PC-3 (cell line): Measurements from ENCODE around the gene TRAPPC10. TPM values are rescaled to one million over a fixed set of nuclear protein-coding genes. Genes with fewer than 3 reads are reported as not detected.

ENCODE experiments used
- ATAC-seq: fragments of 200-7000 bp; cut with Tn5 transposase; 2 replicates; pipeline ENCODE4 v1.9.1; 2020; ENCODE audit warnings: mild to moderate bottlenecking, moderate library complexity
- BruUV-seq: library from RNA; stranded (reverse); fragments of 400-500 nt; replicated peaks from 2 replicates; lab custom pipeline; 2021; lab: Mats Ljungman, UMichigan
- CTCF ChIA-PET: fragments of 300-600 bp; sonication (Branson Sonifier 250); formaldehyde crosslinking; loops from one replicate; lab custom pipeline; 2022; ENCODE audit warnings: antibody characterized with exemption; lab: Charles Lee
- POLR2A ChIA-PET: fragments of 300-600 bp; sonication (Branson Sonifier 250); formaldehyde crosslinking; loops from one replicate; lab custom pipeline; 2022; ENCODE audit warnings: antibody characterized with exemption; ENCODE audit not compliant: unreplicated experiment; lab: Charles Lee
- DNase-seq: peaks from one replicate; pipeline ENCODE4 v3.0.0-alpha.2; 2015
- H2AFZ ChIP-seq: fragments of 300-600 bp; sonication (generic); 2 replicates; pipeline ENCODE4 v1.6.0; 2016; ENCODE audit warnings: antibody characterized with exemption, low read length
- H3F3A ChIP-seq: fragments of 300-600 bp; sonication (generic); one replicate; pipeline ENCODE4 v1.6.0; 2017; ENCODE audit warnings: antibody characterized with exemption, low read length, control low read depth, mild to moderate bottlenecking; ENCODE audit not compliant: unreplicated experiment
- H3K27ac ChIP-seq: fragments of 300-600 bp; sonication (generic); 2 replicates; pipeline ENCODE4 v1.5.1; 2016; ENCODE audit warnings: mild to moderate bottlenecking, low read length
- H3K27me3 ChIP-seq: fragments of 300-600 bp; sonication (generic); 2 replicates; pipeline ENCODE4 v1.6.1; 2016; ENCODE audit warnings: low read length, mixed read lengths
- H3K36me3 ChIP-seq: fragments of 300-600 bp; sonication (generic); 2 replicates; pipeline ENCODE4 v1.6.1; 2016; ENCODE audit warnings: low read depth, mixed run types, low read length, mixed read lengths
- H3K4me1 ChIP-seq: fragments of 300-600 bp; sonication (generic); 2 replicates; pipeline ENCODE4 v1.5.1; 2016; ENCODE audit warnings: low read length; ENCODE audit not compliant: insufficient read depth
- H3K4me2 ChIP-seq: fragments of 300-600 bp; sonication (generic); 2 replicates; pipeline ENCODE4 v1.6.0; 2016; ENCODE audit warnings: low read length
- H3K4me3 ChIP-seq: fragments of 300-600 bp; sonication (generic); 2 replicates; pipeline ENCODE4 v1.5.1; 2016; ENCODE audit warnings: mild to moderate bottlenecking, low read length, mixed read lengths
- H3K79me2 ChIP-seq: fragments of 300-600 bp; sonication (generic); 2 replicates; pipeline ENCODE4 v1.6.1; 2017; ENCODE audit warnings: low read length, mixed read lengths
- H3K9ac ChIP-seq: fragments of 300-600 bp; sonication (generic); 2 replicates; pipeline ENCODE4 v1.6.0; 2016; ENCODE audit warnings: mild to moderate bottlenecking, low read length
- H3K9me2 ChIP-seq: fragments of 300-600 bp; sonication (generic); replicated peaks from 2 replicates; pipeline ENCODE4 v1.6.1; 2016; ENCODE audit warnings: mixed run types, low read length, mixed read lengths
- H3K9me3 ChIP-seq: fragments of 300-600 bp; sonication (generic); 2 replicates; pipeline ENCODE4 v1.6.1; 2016; ENCODE audit warnings: low read length, mixed read lengths
- H4K20me1 ChIP-seq: fragments of 300-600 bp; sonication (generic); 2 replicates; pipeline ENCODE4 v1.6.1; 2016; ENCODE audit warnings: low read length, mixed read lengths
- CTCF ChIP-seq: fragments of 300-600 bp; sonication (generic); conservative IDR thresholded peaks from 2 replicates; pipeline ENCODE4 v1.5.1; 2017; ENCODE audit warnings: antibody characterized with exemption, low read depth, mild to moderate bottlenecking, low read length
- EZH2 ChIP-seq: fragments of 300-600 bp; sonication (generic); IDR thresholded peaks from one replicate; pipeline ENCODE4 v1.6.1; 2017; ENCODE audit warnings: antibody characterized with exemption, mild to moderate bottlenecking, low read length; ENCODE audit not compliant: unreplicated experiment
- EZH2phosphoT487 ChIP-seq: fragments of 300-600 bp; sonication (generic); IDR thresholded peaks from 2 replicates; pipeline ENCODE4 v1.6.1; 2018; ENCODE audit warnings: mild to moderate bottlenecking, antibody characterized with exemption, low read length, borderline replicate concordance
- intact Hi-C: fragments of 100-400 bp; cut with micrococcal nuclease; formaldehyde crosslinking; loops from 2 replicates; pipeline ENCODE4 v1.9.0; 2023
- total RNA-seq: library from RNA; depleted of rRNA; stranded (reverse); fragments of >200 nt; gene quantifications from 2 replicates; pipeline ENCODE4 v1.2.3, GENCODE V29; 2014

TRAPPC10 gene
- total RNA-seq, 1 experiment from 2014 or later = 31.4 TPM

GRCh38 chr21:44012474-44013379 is 618 bp downstream of the TRAPPC10 start:
- TF ChIP-seq EZH2 (no peak), EZH2phosphoT487 (no peak), CTCF (0 out of 2 replicates have a peak, but pooled peaks have one; percentile 17)
- peak overlapping the region; percentile 89 for H3K4me3 ChIP-seq
- H3K4me1 ChIP-seq = peaks cover 21% of the 10 kb centered on the region
- ATAC-seq (peak; percentile 49), DNase-seq (peak; percentile 32)
- no peaks in the 10 kb centered on the region for H3K9me3 ChIP-seq
- H2AFZ ChIP-seq = peak overlapping the region; percentile 35; the same call in 1 of the 2 replicates
- ChIA-PET CTCF (interaction anchor here (0.6 kb wide), 1 partner anchor 37 kb away, joined by 4 read pairs; no protein-coding TSS in a partner anchor), POLR2A (interaction anchor here (0.6 kb wide), 2 partner anchors 28 to 240 kb away, joined by 3 to 4 read pairs; no protein-coding TSS in a partner anchor)
- peak overlapping the region; percentile 82 for H3K9ac ChIP-seq
- H4K20me1 ChIP-seq = peaks cover 41% of the 10 kb centered on the region
- no TSS peak for BruUV-seq
- H3K27ac ChIP-seq = 0 out of 2 replicates have a peak overlapping the region, but pooled peaks have one; percentile 23
- H3K27me3 ChIP-seq = no peaks in the 10 kb centered on the region
- H3K36me3 ChIP-seq = 0 out of 2 replicates have a peak, but pooled peaks cover 3% of the 10 kb centered on the region
- peak overlapping the region; percentile 96 for H3K4me2 ChIP-seq
- H3K79me2 ChIP-seq = peaks cover 64% of the 10 kb centered on the region
- H3K9me2 ChIP-seq = no peaks in the 10 kb centered on the region
- no peaks in the 10 kb centered on the region for H3F3A ChIP-seq
- intact Hi-C loops = loop anchor here (2.0 kb wide), 1 partner anchor 36 kb away; no protein-coding TSS in a partner anchor

GRCh38 chr21:44013380-44014088 is 1.4 kb downstream of the TRAPPC10 start:
- intact Hi-C loops = loop anchor here (2.0 kb wide), 1 partner anchor 37 kb away; no protein-coding TSS in a partner anchor
- CTCF ChIA-PET = interaction anchor here (0.6 to 0.7 kb wide), 2 partner anchors 37 to 44 kb away, joined by 3 to 6 read pairs; no protein-coding TSS in a partner anchor
- peak; percentile 25 for DNase-seq
- TF ChIP-seq EZH2phosphoT487 = no peak
- no peak for TF ChIP-seq EZH2
- no peak for TF ChIP-seq CTCF
- POLR2A ChIA-PET = interaction anchor here (0.7 kb wide), 1 partner anchor 38 kb away, joined by 3 read pairs; no protein-coding TSS in a partner anchor
- Histone ChIP-seq H2AFZ (no peak overlapping the region), H3K9me2 (no peaks in the 10 kb centered on the region), H3K4me1 (peaks cover 21% of the 10 kb centered on the region), H3K36me3 (0 out of 2 replicates have a peak, but pooled peaks cover 3% of the 10 kb centered on the region), H3K9me3 (no peaks in the 10 kb centered on the region), H3K4me3 (peak overlapping the region; percentile 89), H3K4me2 (peak overlapping the region; percentile 96), H3K27ac (peak overlapping the region; percentile 7; the same call in 1 of the 2 replicates), H3K27me3 (no peaks in the 10 kb centered on the region), H3K9ac (peak overlapping the region; percentile 82), H4K20me1 (peaks cover 44% of the 10 kb centered on the region), H3F3A (no peaks in the 10 kb centered on the region), H3K79me2 (peaks cover 72% of the 10 kb centered on the region)
- BruUV-seq = TSS peak; percentile 40
- peak; percentile 16; the same call in 1 of the 2 replicates for ATAC-seq
